Ascending aorta (tissue), 2 donors: ENCODE data around the gene COA5. TPM values are rescaled to one million over a fixed set of nuclear protein-coding genes. Genes with fewer than 3 reads are reported as not detected.

Experiments
- DNase-seq, 2 donors: peaks; one replicate each; pipeline ENCODE4 v3.0.0-alpha.2; 2019; ENCODE audit warnings: low spot score in 2 of 2
- H3K27ac ChIP-seq, 2 donors: fragments of 200-600 bp; sonication (generic); one replicate each; pipeline ENCODE4 v1.5.1; 2016 to 2017; ENCODE audit warnings: mild to moderate bottlenecking in 1 of 2
- H3K27me3 ChIP-seq: fragments of 200-600 bp; sonication (generic); one replicate; pipeline ENCODE4 v1.5.1; 2017
- H3K36me3 ChIP-seq, 2 donors: fragments of 200-600 bp; sonication (generic); one replicate each; pipeline ENCODE4 v1.5.1; 2016
- H3K4me1 ChIP-seq, 2 donors: fragments of 200-600 bp; sonication (generic); one replicate each; pipeline ENCODE4 v1.5.1; 2016 to 2017; ENCODE audit warnings: mild to moderate bottlenecking in 1 of 2
- H3K4me3 ChIP-seq, 2 donors: fragments of 200-600 bp; sonication (generic); one replicate each; pipeline ENCODE4 v1.5.1; 2016 to 2017; ENCODE audit warnings: mild to moderate bottlenecking in 1 of 2
- H3K9me3 ChIP-seq, 2 donors: fragments of 200-600 bp; sonication (generic); one replicate each; pipeline ENCODE4 v1.5.1; 2016
- CTCF ChIP-seq, 3 experiments: fragments of 200-600 bp in 2 of 3; fragments of 450-650 bp in 1 of 3; sonication (generic) in 2 of 3; IDR thresholded peaks; one replicate each; pipeline ENCODE4 v1.5.1; 2016 to 2019; ENCODE audit warnings: antibody characterized with exemption in 3 of 3, mild to moderate bottlenecking in 1 of 3, moderate library complexity in 1 of 3
- intact Hi-C: fragments of 100-400 bp; cut with DNase I; formaldehyde crosslinking; loops from one replicate; pipeline ENCODE4 v1.15.1; 2023
- total RNA-seq: library from RNA; depleted of rRNA; stranded (reverse); fragments of >200 nt; gene quantifications from one replicate; pipeline ENCODE4 v1.1.0, GENCODE V29; 2016

COA5 gene
- total RNA-seq, 1 donor from 2014 or later, result 86.3 TPM

DNA sequence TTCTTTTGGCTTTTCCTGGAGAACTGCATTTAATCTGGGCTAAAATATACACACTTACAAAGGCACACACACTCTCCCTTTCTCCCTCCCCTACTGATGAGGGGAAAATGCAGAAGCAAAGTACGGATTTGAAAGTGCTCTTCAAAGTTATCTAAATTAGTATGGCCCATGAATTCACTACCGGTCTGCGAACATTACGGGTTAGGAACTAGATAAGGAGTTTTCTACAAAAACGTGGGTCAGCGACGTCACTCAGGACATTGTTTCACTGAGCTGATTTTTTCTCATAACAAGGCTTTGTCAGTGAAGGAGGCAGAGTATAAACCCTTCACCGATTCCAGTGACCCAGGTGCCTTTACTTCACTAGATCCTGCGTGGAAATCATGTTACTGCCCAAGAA, 47.3 kb downstream of the COA5 start:
- no peak overlapping the region for H3K4me3 ChIP-seq
- H3K4me1 ChIP-seq, result peaks cover 0 to 16% of the 10 kb centered on the region in 2 donors
- H3K27me3 ChIP-seq, result no peaks in the 10 kb centered on the region
- TF ChIP-seq CTCF (IDR thresholded peaks at IDR 0.05), result no peak
- peaks cover 27 to 39% of the 10 kb centered on the region in 2 donors for H3K36me3 ChIP-seq
- H3K27ac ChIP-seq, result peak overlapping the region; percentile 89 to 90
- DNase-seq, result no peak
- intact Hi-C loops, result no loop called here
- H3K9me3 ChIP-seq, result no peaks in the 10 kb centered on the region

DNA sequence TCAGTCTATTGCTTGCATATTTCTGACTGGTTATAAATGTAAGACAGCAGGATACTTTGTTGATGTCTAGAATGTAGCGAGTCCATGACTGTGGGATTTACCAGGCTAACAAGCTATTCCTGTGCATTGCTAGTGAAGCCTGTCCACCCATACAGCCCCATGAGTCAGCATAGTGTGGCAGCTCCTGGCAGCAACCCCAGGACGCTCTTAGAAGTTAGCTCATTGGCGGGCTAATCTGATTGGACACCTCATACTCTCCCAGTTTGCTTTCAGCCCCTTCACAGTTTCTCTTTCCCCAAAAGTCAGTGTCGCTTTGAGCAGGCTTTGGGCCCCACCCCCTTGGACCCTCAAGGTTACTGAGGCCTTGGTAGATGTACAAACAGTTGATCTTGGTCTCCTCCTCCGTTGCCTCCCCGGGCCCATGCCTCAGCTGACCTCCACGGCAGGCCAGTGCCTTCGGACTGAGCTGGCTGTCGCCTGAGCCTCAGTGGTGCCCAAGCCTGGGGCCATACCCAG, 48.0 kb downstream of the COA5 start:
- peak overlapping the region; percentile 89 to 90 for H3K27ac ChIP-seq
- intact Hi-C loops, result no loop called here
- no peak for DNase-seq

GRCh38 chr2:98559581-98559980, 48.7 kb downstream of the COA5 start:
- no peak for DNase-seq
- intact Hi-C loops, result no loop called here
- no peaks in the 10 kb centered on the region for H3K9me3 ChIP-seq
- H3K27ac ChIP-seq, result peak overlapping the region in 1 of 2 donors; percentile 48
- H3K4me3 ChIP-seq, result no peak overlapping the region
- peaks cover 22 to 38% of the 10 kb centered on the region in 2 donors for H3K36me3 ChIP-seq
- peaks cover 0 to 16% of the 10 kb centered on the region in 2 donors for H3K4me1 ChIP-seq
- no peak for TF ChIP-seq CTCF (IDR thresholded peaks at IDR 0.05)
- no peaks in the 10 kb centered on the region for H3K27me3 ChIP-seq

More for the DNA sequence above, 48.0 kb downstream of the COA5 start:
- Histone ChIP-seq H3K27me3 (no peaks in the 10 kb centered on the region), H3K36me3 (peaks cover 22 to 39% of the 10 kb centered on the region in 2 donors), H3K9me3 (no peaks in the 10 kb centered on the region), H3K4me1 (peaks cover 0 to 16% of the 10 kb centered on the region in 2 donors), H3K4me3 (no peak overlapping the region)
- TF ChIP-seq CTCF (IDR thresholded peaks at IDR 0.05), result no peak

- H3K27me3 ChIP-seq, result no peaks in the 10 kb centered on the region
- DNase-seq, result no peak
- no peak for TF ChIP-seq CTCF (IDR thresholded peaks at IDR 0.05)
- peaks cover 21 to 38% of the 10 kb centered on the region in 2 donors for H3K36me3 ChIP-seq
- H3K4me3 ChIP-seq, result no peak overlapping the region
- H3K9me3 ChIP-seq, result no peaks in the 10 kb centered on the region
- peak overlapping the region in 1 of 2 donors; percentile 48 for H3K27ac ChIP-seq
- intact Hi-C loops, result no loop called here
- H3K4me1 ChIP-seq, result peaks cover 0 to 16% of the 10 kb centered on the region in 2 donors
Measured at GRCh38 chr2:98558852-98559530, 49.3 kb downstream of the COA5 start.

DNA sequence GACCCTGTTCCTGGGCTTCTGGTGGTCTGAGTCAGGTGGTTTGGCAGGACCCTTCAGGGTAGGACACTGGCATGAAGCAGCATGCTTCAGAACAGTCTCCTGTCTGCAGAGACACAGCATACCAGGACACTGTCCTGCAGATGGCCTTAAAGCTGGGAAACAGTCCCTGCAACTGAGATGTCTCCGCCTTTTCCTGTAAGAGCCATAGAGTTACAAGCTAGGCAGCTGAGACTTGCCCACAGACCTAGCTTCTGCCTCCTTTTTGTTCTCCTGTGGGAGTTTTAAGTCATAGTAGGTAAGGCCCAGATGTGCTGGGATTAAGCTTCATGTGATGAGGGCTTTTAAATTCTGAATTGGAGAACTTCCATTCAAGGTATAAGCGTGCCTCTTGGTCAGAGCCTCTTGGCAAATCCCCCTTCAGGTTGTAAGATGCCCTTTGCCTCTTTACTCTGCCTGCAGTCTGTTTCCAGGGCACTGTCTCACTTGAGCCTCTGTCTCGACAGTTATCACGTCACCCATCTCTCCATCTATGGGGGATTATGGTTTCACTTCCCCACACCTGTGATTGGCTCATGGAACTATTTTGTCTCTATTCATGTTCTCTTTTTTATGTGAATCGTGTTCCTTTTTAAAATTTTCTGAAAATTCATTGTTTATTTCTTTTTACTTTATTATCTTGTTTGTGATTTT, 51.8 kb downstream of the COA5 start:
- no peak overlapping the region for H3K4me3 ChIP-seq
- peaks cover 28 to 49% of the 10 kb centered on the region in 2 donors for H3K36me3 ChIP-seq
- H3K27me3 ChIP-seq, result no peaks in the 10 kb centered on the region
- peaks cover 0 to 7% of the 10 kb centered on the region in 2 donors for H3K4me1 ChIP-seq
- no peak for TF ChIP-seq CTCF (IDR thresholded peaks at IDR 0.05)
- no peaks in the 10 kb centered on the region for H3K9me3 ChIP-seq
- intact Hi-C loops, result no loop called here
- no peak overlapping the region for H3K27ac ChIP-seq
- no peak for DNase-seq
